Body of pancreas (tissue), 4 donors: ENCODE measurements around the gene TGFB1I1. TPM values are rescaled to one million over a fixed set of nuclear protein-coding genes. Genes with fewer than 3 reads are reported as not detected.
"Not testable (repeated sequence)": the region's sequence is repeated elsewhere in the genome, so short reads cannot be mapped to it uniquely, and the experiment has no call there.

Source experiments
- ATAC-seq: fragments of 150-250 bp; one replicate; pipeline ENCODE4 v1.9.1; 2016
- DNase-seq, 4 donors: peaks; one replicate each; pipeline ENCODE4 v3.0.0-alpha.2; 2019
- H3K27ac ChIP-seq, 4 donors: fragments of 200-600 bp; sonication (generic); 1 replicate in 3 of 4; 2 replicates in 1 of 4; pipeline versions ENCODE4 v1.5.1 to v1.6.1; 2016 to 2019; ENCODE audit warnings: mild to moderate bottlenecking in 1 of 4, mixed read lengths in 1 of 4, moderate library complexity in 1 of 4
- H3K27me3 ChIP-seq, 2 donors: fragments of 200-600 bp; sonication (generic); one replicate each; pipeline ENCODE4 v1.6.0; 2016; ENCODE audit warnings: mild to moderate bottlenecking in 1 of 2
- H3K36me3 ChIP-seq, 2 donors: fragments of 200-600 bp; sonication (generic); replicated peaks in 1 of 2; 2 replicates each; pipeline ENCODE4 v1.5.1; 2016; ENCODE audit warnings: low read depth in 2 of 2; ENCODE audit not compliant: insufficient read depth in 1 of 2
- H3K4me1 ChIP-seq: fragments of 200-600 bp; sonication (generic); one replicate; pipeline ENCODE4 v1.6.0; 2016
- H3K4me3 ChIP-seq, 2 donors: fragments of 200-600 bp; sonication (generic); 1 replicate in 1 of 2; 2 replicates in 1 of 2; pipeline ENCODE4 v1.5.1; 2016 to 2019
- H3K9me3 ChIP-seq, 3 donors: fragments of 200-600 bp; sonication (generic); 1 replicate in 2 of 3; 2 replicates in 1 of 3; pipeline ENCODE4 v1.5.1; 2016
- CTCF ChIP-seq, 7 experiments: fragments of 450-650 bp in 4 of 7; fragments of 200-600 bp in 3 of 7; sonication (generic) in 3 of 7; IDR thresholded peaks; one replicate each; pipeline ENCODE4 v1.5.1; 2016 to 2019; ENCODE audit warnings: antibody characterized with exemption in 7 of 7
- POLR2A ChIP-seq, 3 donors: fragments of 450-650 bp; IDR thresholded peaks; one replicate each; pipeline ENCODE4 v1.6.1; 2016; ENCODE audit warnings: antibody characterized with exemption in 3 of 3, mild to moderate bottlenecking in 2 of 3
- WGBS, 2 donors: methylation state at CpG; one replicate each; pipeline ENCODE4 v1.1.5; 2017; 5-methylcytosine and 5-hydroxymethylcytosine counted together
- intact Hi-C: fragments of 100-400 bp; cut with DNase I; formaldehyde crosslinking; loops from one replicate; pipeline ENCODE4 v1.15.1; 2023
- total RNA-seq, 2 donors: library from RNA; depleted of rRNA; stranded (reverse); fragments of >200 nt; gene quantifications; one replicate each; pipeline ENCODE4 v1.1.0, GENCODE V29; 2016

Gene TGFB1I1
- total RNA-seq, 2 donors from 2014 or later = 8.6 to 16.6 TPM

- no peak overlapping the region for H3K4me3 ChIP-seq
- no peaks in the 10 kb centered on the region for H3K36me3 ChIP-seq
- no peaks in the 10 kb centered on the region for H3K9me3 ChIP-seq
- 74 to 89% methylated on average over 3 of the region's 3 CpGs for WGBS, 2 donors
- intact Hi-C loops = no loop called here
- TF ChIP-seq POLR2A (IDR thresholded peaks at IDR 0.05) = no peak
- no peak for TF ChIP-seq CTCF (IDR thresholded peaks at IDR 0.05)
- peaks cover 22% of the 10 kb centered on the region for H3K4me1 ChIP-seq
- DNase-seq (no peak), ATAC-seq (no peak)
- H3K27me3 ChIP-seq = no peaks in the 10 kb centered on the region
- H3K27ac ChIP-seq = no peak overlapping the region
These were observed 7.0 kb downstream of the TGFB1I1 start for GRCh38 chr16:31478956-31479355.

- WGBS, 2 donors = 88 to 89% methylated on average over 7 to 9 of the region's 9 CpGs
- H3K9me3 ChIP-seq = no peaks in the 10 kb centered on the region
- H3K4me3 ChIP-seq = no peak overlapping the region
- no peaks in the 10 kb centered on the region for H3K36me3 ChIP-seq
- ATAC-seq (no peak), DNase-seq (no peak)
- TF ChIP-seq POLR2A (IDR thresholded peaks at IDR 0.05) = no peak
- no peak for TF ChIP-seq CTCF (IDR thresholded peaks at IDR 0.05)
- intact Hi-C loops = no loop called here
- H3K4me1 ChIP-seq = peaks cover 22% of the 10 kb centered on the region
- no peak overlapping the region for H3K27ac ChIP-seq
- no peaks in the 10 kb centered on the region for H3K27me3 ChIP-seq
These were observed 7.8 kb downstream of the TGFB1I1 start for GRCh38 chr16:31479751-31480150.

GRCh38 chr16:31480851-31481536, 9.0 kb downstream of the TGFB1I1 start:
- WGBS, 2 donors = 49 to 50% methylated on average over 7 of the region's 7 CpGs

GRCh38 chr16:31483081-31483480, 11.1 kb downstream of the TGFB1I1 start, which contains the start of gene SLC5A2:
Gene SLC5A2, plus strand, starts transcription at chr16:31483123. Its CDS starts 14 bp downstream, at chr16:31483137.
- no peak within 1 kb of the TSS for H3K4me3 ChIP-seq
- H3K36me3 ChIP-seq = no peaks in the 10 kb centered on the region
- H3K27ac ChIP-seq = peak within 1 kb of the TSS in 1 of 4 donors; percentile 60
- H3K9me3 ChIP-seq = no peaks in the 10 kb centered on the region
- intact Hi-C loops = no loop called here
- H3K27me3 ChIP-seq = no peaks in the 10 kb centered on the region
- peaks cover 20% of the 10 kb centered on the region for H3K4me1 ChIP-seq
- no peak for DNase-seq
- ATAC-seq = no peak
- no peak for TF ChIP-seq CTCF (IDR thresholded peaks at IDR 0.05)
- no peak for TF ChIP-seq POLR2A (IDR thresholded peaks at IDR 0.05)
- 88 to 91% methylated on average over 4 of the region's 4 CpGs for WGBS, 2 donors

More at GRCh38 chr16:31480851-31481536, 9.0 kb downstream of the TGFB1I1 start:
- Histone ChIP-seq H3K27me3 (no peaks in the 10 kb centered on the region), H3K36me3 (no peaks in the 10 kb centered on the region), H3K27ac (no peak overlapping the region), H3K9me3 (no peaks in the 10 kb centered on the region), H3K4me1 (peaks cover 23% of the 10 kb centered on the region), H3K4me3 (no peak overlapping the region)
- intact Hi-C loops = no loop called here
- TF ChIP-seq CTCF (IDR thresholded peaks at IDR 0.05) = no peak
- no peak for TF ChIP-seq POLR2A (IDR thresholded peaks at IDR 0.05)
- ATAC-seq = no peak
- no peak for DNase-seq

GRCh38 chr16:31484048-31484447, 12.1 kb downstream of the TGFB1I1 start:
- H3K9me3 ChIP-seq, DNase-seq, H3K27me3 ChIP-seq, H3K4me3 ChIP-seq, ATAC-seq, intact Hi-C loops, H3K36me3 ChIP-seq: not testable (repeated sequence)
- WGBS, 2 donors = 87 to 93% methylated on average over 4 of the region's 4 CpGs
- Histone ChIP-seq H3K27ac (peak overlapping the region in 1 of 4 donors; percentile 60), H3K4me1 (peaks cover 26% of the 10 kb centered on the region)
